Temporal lobe (tissue), 1 donor: ENCODE results near the gene TRNP1. TPM values are rescaled to one million over a fixed set of nuclear protein-coding genes. Genes with fewer than 3 reads are reported as not detected.

Experiments
- total RNA-seq: library from RNA; depleted of rRNA; stranded (reverse); fragments of >200 nt; gene quantifications from one replicate; pipeline ENCODE4 v1.2.3, GENCODE V29; 2014

The TRNP1 gene
- total RNA-seq, 1 donor from 2014 or later: 12.0 TPM

Other genes starting within 250 kb of the TRNP1 start
- 4.9 TPM for gene PIGV, start 205.7 kb upstream of the TRNP1 start, total RNA-seq
- 5.4 TPM for gene ZDHHC18, start 167.0 kb upstream of the TRNP1 start, total RNA-seq
- not detected for gene SFN, start 130.5 kb upstream of the TRNP1 start, total RNA-seq
- 9.3 TPM for gene GPN2, start 103.4 kb upstream of the TRNP1 start, total RNA-seq
- 9.3 TPM for gene GPATCH3, start 93.2 kb upstream of the TRNP1 start, total RNA-seq
- not detected for gene NR0B2, start 79.7 kb upstream of the TRNP1 start, total RNA-seq
- gene NUDC, start 71.9 kb upstream of the TRNP1 start, total RNA-seq: 19.4 TPM
- gene KDF1, start 33.2 kb upstream of the TRNP1 start, total RNA-seq: not detected
- gene TENT5B, start 19.2 kb downstream of the TRNP1 start, total RNA-seq: under 0.01 TPM
- 2.5 TPM for gene SLC9A1, start 161.4 kb downstream of the TRNP1 start, total RNA-seq
- gene WDTC1, start 240.9 kb downstream of the TRNP1 start, total RNA-seq: 20.9 TPM